ENCODE data around the gene GSTK1.
"Not testable (repeated sequence)": the region's sequence is repeated elsewhere in the genome, so short reads cannot be mapped to it uniquely, and the experiment has no call there.

Gene GSTK1

GRCh38 chr7:143279186-143280098 lies 16.2 kb downstream of the GSTK1 start:
- no peak for DNase-seq

- no peak for DNase-seq
These were observed 16.9 kb downstream of the GSTK1 start for GRCh38 chr7:143280160-143280559.

- DNase-seq, result no peak
These were observed 17.3 kb downstream of the GSTK1 start for GRCh38 chr7:143280566-143280965.

GRCh38 chr7:143281529-143281928 lies 18.3 kb downstream of the GSTK1 start:
- no peak for DNase-seq

GRCh38 chr7:143282124-143282523 lies 18.9 kb downstream of the GSTK1 start:
- no peak for DNase-seq

GRCh38 chr7:143283381-143283780 lies 20.1 kb downstream of the GSTK1 start:
- DNase-seq, result no peak

GRCh38 chr7:143284591-143285469 lies 21.6 kb downstream of the GSTK1 start, which contains the start of gene TMEM139:
TSS of gene TMEM139 (plus strand) at chr7:143284958. CDS start at chr7:143285958, 1,000 bp downstream.
- no peak for DNase-seq

- no peak for DNase-seq
These were observed 22.2 kb downstream of the GSTK1 start for GRCh38 chr7:143285470-143285778.

GRCh38 chr7:143285806-143286521 lies 22.7 kb downstream of the GSTK1 start:
- DNase-seq, result no peak

GRCh38 chr7:143286522-143286890 lies 23.3 kb downstream of the GSTK1 start:
- no peak for DNase-seq

- DNase-seq, result no peak
These were observed 24.2 kb downstream of the GSTK1 start for GRCh38 chr7:143287339-143287934.

- peak; percentile 99 for DNase-seq
These were observed 24.9 kb downstream of the GSTK1 start, which contains the start of gene CASP2 for GRCh38 chr7:143287935-143288826. TSS of gene CASP2 (plus strand) at chr7:143288351. CDS start at chr7:143288456, 105 bp downstream.

- DNase-seq, result no peak
These were observed 25.6 kb downstream of the GSTK1 start for GRCh38 chr7:143288836-143289235.

- DNase-seq, result no peak
These were observed 26.2 kb downstream of the GSTK1 start for GRCh38 chr7:143289421-143289820.

GRCh38 chr7:143289888-143290287 lies 26.6 kb downstream of the GSTK1 start:
- not testable (repeated sequence) for DNase-seq

GRCh38 chr7:143290293-143290692 lies 27.1 kb downstream of the GSTK1 start:
- DNase-seq, result no peak

GRCh38 chr7:143292876-143293275 lies 29.6 kb downstream of the GSTK1 start:
- no peak for DNase-seq

- no peak for DNase-seq
These were observed 32.6 kb downstream of the GSTK1 start for GRCh38 chr7:143295870-143296269.

- no peak for DNase-seq
These were observed 33.4 kb downstream of the GSTK1 start for GRCh38 chr7:143296686-143297085.

GRCh38 chr7:143299346-143299745 lies 36.1 kb downstream of the GSTK1 start:
- no peak for DNase-seq

- peak; percentile 57 for DNase-seq
These were observed 36.6 kb downstream of the GSTK1 start for GRCh38 chr7:143299840-143300239.
